Activated T-cell treated with anti-CD3 and anti-CD28 coated beads for 4 hours (primary cell): ENCODE results near the gene CBLIF.
"Not testable (repeated sequence)": the region's sequence is repeated elsewhere in the genome, so short reads cannot be mapped to it uniquely, and the experiment has no call there.

ENCODE experiments used
- DNase-seq: peaks from one replicate; pipeline ENCODE4 v3.0.0-alpha.2; 2020

Gene CBLIF

DNA sequence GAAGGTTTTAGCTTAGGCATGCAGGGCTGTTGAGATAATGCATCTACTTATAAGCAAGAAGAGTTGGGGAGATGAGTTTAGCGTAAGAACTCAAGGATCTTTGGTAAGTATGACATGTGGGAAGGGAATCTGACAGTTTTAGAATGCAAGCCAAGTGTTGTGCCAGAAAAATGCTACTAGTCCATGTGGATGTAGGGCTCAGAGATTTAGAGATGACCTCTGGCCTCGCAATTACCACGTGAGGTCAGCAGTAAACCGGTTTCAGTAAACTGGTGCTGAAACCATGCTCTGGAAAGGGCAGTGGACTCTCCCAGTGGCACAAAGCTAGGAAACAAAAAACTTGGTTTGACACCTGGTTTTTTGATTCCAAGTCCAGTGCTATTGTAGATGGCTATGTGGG, 53.7 kb downstream of the CBLIF start:
- no peak for DNase-seq

DNA sequence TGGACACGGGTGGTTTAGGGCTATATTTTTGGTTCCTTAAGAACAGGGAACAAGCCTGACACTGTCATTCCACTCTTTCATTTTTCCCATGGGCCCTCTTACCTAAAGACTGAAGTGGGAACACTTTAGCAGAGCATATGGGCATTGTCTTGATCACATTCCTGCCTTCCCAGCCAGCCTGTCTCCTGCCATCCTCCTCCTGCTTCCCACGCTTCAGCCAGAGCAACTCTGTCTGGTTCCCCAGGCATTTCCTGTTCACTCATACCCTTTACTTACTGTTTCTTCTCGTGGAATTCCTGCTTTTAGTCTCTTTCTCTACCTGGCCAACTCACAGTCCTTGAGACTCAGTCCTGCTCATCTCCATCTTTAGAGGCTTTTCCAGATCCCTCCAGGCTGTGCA, 57.5 kb downstream of the CBLIF start:
- no peak for DNase-seq

DNA sequence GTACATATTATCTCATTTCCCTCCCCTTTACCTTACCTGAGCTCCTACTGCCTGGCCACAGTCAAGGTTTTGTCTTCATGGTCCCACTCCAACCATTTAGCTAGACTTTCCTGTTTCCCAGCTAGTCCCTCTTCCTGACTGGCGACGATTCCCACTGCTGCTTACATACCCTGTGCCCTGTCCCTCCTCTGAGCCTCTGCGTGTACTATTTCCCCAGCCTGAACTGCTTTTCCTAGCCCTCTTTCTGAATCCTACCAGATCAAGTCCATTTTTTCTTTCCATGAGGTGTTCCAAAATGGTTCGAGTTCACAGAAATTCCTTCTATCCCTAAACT, 58.1 kb downstream of the CBLIF start:
- DNase-seq: no peak

DNA sequence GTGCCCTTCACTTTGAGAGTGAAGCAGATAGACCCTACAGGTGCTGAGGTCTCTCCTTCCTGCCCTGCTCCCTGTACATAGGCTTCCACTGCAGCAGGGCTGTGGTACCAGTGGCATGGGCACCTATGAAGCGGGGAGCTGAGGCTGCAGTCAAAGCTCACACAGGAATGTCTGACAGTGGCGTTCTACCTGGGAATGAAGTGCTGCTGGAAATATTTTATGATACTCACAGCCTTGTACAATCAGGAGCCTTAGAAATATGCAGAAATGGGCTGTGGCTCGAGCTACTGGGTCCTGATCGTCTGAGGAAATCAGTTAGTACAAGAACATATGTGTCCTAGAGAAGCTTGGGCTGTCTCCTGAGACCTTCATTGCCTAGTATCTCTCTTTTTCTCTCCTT, 59.5 kb downstream of the CBLIF start:
- DNase-seq: no peak

GRCh38 chr11:59784441-59784840, 60.9 kb downstream of the CBLIF start:
- DNase-seq: not testable (repeated sequence)

GRCh38 chr11:59783632-59784090, 61.6 kb downstream of the CBLIF start:
- DNase-seq: no peak

DNA sequence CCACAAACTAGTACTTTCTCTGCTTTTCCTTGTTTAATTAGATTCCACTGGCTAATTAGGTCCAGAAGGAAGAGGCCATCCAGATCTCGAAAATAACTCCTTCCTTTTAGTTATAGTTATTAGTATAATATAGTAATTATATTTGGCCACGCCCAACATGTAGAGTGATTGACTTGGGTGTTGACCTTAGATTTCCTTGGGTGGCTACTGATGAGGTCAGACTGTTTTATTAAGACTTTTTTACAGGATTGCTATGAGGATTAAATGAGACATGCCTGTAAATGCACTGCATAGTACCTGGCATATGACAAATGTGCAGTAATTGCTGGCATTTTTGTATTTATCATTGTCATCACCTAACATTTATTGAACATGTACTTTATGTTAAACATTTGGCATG, 63.2 kb downstream of the CBLIF start:
- DNase-seq: no peak

DNA sequence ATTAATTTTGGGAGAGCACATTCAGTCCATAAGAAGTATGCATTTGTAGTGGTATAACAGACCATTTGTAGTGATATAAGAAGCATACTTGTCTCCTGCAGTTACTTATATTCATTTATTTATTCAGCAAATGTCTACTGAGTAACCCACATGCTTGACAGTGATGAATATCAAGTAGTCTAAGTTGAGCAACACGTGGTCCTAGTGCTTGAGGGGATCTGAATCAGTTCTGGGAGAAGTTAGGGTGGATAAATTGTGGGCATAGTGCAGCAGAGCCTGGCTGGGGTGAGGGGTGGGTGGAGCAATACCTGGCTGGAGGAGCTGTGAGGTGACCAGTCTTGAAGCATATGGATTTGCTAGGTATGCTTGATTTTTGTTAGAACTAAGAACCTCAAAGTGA, 65.8 kb downstream of the CBLIF start:
- no peak for DNase-seq
